HG02678 (cell line): ENCODE results near the gene WDR77.

Source experiments
- ATAC-seq: cut with Tn5 transposase; IDR thresholded peaks from one replicate; pipeline ENCODE4 v1.9.1; 2021; ENCODE audit warnings: mild to moderate bottlenecking, moderate library complexity; ENCODE audit not compliant: unreplicated experiment

WDR77 gene

GRCh38 chr1:111470596-111470995 lies 21.5 kb upstream of the WDR77 start:
- no peak for ATAC-seq

GRCh38 chr1:111469539-111469938 lies 20.5 kb upstream of the WDR77 start:
- ATAC-seq: no peak

GRCh38 chr1:111468717-111469100 lies 19.7 kb upstream of the WDR77 start:
- no peak for ATAC-seq

- no peak for ATAC-seq
Observed at GRCh38 chr1:111467865-111468716, 19.0 kb upstream of the WDR77 start.

DNA sequence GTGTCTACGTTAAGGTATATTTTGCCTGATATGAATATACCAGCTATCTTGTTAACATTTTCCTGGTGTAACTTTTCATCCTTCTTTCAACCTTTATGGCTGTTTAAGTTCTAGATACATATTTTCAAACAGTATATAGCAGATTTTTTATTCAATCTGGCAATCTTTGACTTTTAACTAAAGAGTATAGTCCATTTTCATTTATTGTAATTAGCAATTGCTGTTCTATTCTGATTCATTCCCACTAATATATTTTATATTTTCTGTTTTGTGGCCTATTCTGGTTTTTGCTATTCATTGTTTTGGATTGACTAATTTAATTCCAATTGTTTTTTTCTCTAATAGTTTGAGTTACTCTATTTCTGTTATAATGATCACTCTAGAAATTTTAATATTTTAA lies 17.4 kb upstream of the WDR77 start:
- no peak for ATAC-seq

- no peak for ATAC-seq
Observed at GRCh38 chr1:111465754-111466153, 16.7 kb upstream of the WDR77 start.

DNA sequence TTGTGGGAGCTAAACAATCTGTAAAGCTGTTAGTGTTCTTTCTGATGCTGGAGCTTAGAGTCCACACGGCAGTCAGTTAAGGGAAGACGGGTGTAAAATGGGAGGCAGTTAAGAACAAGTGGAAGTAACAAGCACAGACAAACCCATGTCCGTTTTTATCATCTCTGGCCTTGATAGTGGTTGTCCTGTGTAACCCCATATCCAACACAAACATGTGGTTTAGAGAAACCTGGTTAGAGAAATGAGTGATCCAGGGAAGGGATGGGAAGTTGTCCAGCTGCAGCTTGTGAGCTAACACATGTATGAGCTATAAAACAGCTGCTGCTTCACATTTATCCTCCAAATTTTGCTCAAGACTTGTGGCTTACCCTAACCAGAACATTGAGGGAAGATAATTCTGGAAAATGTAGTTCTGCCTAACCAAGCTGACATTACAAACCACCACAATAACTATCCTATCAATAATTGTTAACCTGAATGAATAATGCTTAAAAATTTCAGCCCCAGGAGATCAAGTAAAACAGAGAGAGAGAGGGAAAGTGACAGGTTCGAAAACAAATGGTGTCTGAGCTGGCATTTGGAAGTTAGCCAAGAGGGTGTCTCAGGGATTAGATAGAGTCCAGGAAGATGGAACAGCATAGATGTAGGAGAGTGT lies 14.1 kb upstream of the WDR77 start:
- ATAC-seq: no peak

DNA sequence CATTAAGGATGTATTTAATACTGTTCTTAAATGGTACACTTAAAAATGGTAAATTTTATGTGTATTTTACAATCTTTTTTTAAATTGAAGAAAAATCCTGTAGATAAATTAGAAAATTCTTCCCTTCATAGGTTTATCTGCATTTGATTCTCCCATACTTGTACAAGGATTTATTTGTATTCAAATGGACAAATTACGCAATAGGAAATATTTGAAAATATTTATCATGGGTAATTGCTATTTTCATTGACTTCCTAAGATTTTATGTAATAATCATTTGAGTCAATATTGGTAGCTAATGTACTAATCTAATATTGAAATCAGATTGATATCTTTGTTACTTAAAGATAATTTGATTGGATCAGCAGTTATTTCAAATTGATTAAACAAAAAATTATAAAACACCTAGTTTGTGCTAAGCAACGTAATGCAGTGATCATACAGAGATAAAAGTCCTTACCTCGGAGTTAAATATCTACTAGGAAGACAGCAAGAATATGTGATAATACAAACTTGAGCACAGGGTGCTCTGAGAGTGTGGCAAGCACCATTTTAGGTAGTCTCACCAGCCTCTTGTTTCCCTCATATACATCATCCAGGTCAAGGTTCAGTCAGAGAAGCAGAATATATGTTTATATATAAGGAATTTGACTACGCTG lies 13.4 kb upstream of the WDR77 start:
- no peak for ATAC-seq

GRCh38 chr1:111461765-111462164 lies 12.7 kb upstream of the WDR77 start:
- no peak for ATAC-seq

GRCh38 chr1:111455642-111456031 lies 6.6 kb upstream of the WDR77 start:
- no peak for ATAC-seq

DNA sequence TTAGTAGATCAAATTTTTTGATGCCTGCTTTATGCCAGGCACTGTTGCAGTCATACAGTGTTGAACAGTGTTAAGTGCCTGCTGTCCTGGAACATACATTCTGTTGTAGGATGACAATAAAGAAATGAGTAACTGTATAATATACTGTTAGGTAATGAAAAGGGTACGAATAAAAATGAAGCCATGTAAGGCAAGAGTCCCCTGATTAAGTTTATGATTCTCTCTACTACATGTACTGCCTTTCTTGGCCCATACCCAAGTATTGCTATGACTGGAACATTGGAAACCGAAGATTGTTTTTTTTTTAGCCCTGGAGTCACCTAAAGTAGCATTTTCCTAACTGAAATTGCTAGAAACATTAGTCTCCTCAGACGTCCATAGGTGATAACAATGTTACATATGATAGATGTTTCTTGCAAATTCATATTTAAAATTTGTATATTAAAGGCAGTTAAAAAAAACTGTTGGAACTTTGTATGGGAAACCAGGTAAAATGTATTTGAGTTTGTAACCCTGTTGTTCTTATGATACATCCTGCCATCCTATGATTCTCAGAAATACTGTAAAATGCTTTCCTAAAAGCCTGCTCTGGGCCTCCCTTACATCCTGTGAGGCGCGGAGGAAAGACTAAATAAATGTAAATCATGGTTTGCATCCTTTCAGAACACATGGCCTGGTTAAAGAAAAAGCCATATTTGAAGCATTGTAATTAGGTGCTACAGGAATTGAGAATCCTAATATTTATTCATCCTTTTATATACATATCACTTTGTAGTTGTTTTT lies 6.0 kb upstream of the WDR77 start:
- no peak for ATAC-seq

DNA sequence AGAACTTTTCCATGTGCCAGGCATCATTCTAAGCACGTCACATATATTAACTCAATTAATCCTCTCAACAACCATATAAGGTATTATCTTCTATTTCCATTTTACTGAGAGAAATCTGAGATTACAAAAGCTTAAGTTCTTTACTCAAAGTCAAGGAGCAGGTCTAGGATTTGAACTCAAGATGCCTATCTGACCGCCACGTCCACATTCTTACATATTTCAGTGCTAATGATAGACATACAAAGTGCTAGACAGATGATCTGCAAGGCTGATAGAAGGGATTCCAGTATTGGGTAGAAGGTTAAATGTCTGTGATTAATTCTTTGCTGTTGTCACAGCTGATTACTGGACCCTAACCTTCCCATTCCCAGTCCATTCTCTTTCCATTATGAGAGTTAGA lies 4.7 kb upstream of the WDR77 start:
- ATAC-seq: no peak

- ATAC-seq: no peak
Observed at GRCh38 chr1:111452581-111452980, 3.5 kb upstream of the WDR77 start.

DNA sequence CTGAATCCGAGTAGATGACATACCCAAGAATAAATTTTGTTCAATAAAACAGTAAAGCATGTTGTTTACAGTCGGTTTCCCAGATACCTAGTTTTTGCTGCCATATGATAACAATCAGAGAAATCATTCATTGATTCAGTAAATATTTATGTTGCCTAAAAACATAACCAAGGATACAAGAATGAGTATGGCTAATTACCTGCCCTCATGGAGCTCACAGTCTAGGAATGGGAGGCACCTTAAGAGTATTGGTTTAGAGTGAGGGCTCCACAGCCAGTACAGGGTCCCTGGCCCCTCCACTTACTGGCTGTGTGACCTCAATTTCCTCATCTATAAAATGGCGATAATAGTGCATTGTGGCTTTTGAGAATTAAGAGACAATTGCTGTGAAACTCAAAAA lies 1.1 kb upstream of the WDR77 start:
- ATAC-seq: no peak

DNA sequence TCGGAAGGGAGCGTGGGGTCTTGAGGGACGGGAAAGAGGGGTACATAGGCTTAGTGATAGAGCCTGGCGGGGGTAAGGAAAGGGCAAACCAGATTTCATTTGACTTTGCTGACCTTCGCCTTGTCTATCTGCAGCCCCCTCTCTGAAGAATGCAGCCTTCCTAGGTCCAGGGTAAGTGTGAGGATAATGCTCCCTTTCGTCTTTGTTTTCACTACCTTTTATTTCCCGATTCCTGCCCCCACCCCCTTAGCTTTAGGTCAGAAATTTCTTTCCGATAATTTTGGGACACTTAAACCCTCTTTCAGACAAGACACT lies 604 bp upstream of the WDR77 start:
- no peak for ATAC-seq

DNA sequence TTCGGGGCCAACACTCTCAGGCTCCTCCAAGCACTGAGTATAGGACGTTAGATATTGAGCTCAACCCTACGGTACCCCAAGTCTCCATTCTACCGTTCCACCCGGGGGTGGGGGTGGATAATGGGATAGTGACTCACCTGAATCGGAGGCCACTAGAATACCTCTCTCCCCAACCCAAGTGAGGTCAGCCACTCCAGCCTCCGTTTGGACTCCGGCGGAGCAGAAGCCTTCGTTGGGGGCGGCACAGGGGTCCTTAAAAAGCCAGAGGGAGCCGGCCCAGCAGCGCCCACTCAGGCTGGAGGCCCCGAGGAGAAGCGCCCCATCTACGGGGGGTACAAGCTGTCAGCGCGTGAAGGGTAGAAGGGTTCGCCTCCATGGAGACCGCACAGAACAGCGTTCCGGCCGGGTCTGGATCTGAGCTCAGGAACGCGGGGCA lies 556 bp downstream of the WDR77 start:
- peak; percentile 19 for ATAC-seq

DNA sequence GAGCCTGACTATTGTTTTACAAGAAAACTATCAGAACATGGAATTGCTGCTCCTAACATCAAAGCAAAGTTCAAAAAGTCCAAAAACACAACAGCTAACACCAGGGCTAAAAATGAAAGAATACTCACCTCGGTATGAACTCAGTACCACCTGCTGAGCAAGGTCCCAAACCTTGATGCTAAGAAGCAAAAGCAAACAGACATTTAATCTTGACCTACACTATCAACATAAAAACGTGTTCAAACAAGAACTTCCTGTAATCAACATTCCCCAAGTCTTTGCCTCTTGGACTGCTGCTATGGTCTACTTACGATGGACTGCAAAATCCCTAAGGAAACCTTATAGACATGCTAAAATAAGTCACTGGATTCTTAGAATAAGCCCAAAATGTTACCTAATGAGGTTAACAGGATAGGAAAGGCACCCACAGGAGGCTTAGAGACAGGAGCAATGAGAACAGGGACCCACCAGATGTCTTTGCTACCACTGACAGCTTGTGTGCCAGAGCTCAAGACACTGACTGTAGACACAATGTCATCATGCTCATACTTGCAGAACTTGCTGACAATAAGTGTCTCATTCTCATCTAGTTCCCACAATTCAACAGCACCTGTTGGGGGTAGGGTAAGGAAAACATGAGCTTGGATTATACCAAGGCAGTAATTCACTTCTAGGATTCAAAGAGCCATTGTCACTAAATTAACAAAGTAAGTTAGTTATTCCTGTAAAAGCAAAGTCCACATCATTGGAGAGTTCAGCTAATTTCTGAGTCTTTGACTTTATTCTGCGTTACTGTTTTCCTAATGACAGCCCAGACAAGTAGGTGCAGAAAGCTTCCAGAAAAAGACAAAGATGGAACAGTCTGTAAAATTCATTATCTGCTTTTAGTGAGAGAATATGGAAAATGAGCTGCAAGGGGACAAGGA lies 1.8 kb downstream of the WDR77 start:
- ATAC-seq: no peak

GRCh38 chr1:111446546-111446945 lies 2.5 kb downstream of the WDR77 start:
- ATAC-seq: no peak

DNA sequence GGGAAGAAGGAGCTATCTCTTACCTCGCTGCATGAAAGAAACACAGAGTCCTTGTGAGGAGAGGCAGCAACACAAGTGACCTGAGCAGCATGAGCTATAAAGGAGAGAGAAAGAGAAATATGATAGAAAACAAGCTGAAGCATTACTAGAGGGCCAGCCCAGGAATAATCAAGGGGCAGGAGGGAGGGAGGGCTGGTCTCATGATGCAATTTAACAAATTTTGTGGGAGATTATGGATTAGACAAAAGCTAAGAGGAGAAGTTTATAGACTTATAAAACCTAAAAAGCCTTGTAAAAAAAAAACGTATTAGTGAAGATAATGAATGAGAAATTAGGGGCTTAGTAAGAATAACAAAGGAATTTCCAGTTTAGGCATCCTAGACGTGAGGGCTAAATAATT lies 5.0 kb downstream of the WDR77 start:
- no peak for ATAC-seq

DNA sequence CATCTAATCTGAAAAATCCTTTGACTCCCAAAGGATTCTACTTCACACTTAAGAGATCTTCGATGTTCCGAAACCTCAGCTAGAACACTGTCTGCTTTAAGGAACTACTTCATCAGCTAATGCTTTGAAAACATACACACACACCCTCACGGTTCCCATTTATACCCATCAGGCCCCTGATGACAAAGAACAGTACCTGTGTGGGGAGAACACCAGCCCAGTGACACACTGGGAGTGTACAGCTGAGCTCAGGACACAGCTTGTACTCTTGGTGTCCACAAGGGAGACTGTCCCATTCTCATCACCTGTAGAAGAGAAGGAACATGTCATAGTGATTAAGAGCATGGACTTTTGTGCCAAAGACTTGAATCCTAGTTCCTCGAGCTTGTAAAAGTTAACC lies 6.6 kb downstream of the WDR77 start:
- no peak for ATAC-seq
